Fibroblast of peridontal ligament (primary cell): ENCODE measurements around the gene KCNN3.
A peak's percentile ranks its signal among the peaks of the same experiment; 100 is the strongest.

Source experiments
- DNase-seq: peaks from one replicate; pipeline ENCODE4 v3.0.0-alpha.2; 2010; ENCODE audit errors: extremely low read depth

Gene KCNN3

DNA sequence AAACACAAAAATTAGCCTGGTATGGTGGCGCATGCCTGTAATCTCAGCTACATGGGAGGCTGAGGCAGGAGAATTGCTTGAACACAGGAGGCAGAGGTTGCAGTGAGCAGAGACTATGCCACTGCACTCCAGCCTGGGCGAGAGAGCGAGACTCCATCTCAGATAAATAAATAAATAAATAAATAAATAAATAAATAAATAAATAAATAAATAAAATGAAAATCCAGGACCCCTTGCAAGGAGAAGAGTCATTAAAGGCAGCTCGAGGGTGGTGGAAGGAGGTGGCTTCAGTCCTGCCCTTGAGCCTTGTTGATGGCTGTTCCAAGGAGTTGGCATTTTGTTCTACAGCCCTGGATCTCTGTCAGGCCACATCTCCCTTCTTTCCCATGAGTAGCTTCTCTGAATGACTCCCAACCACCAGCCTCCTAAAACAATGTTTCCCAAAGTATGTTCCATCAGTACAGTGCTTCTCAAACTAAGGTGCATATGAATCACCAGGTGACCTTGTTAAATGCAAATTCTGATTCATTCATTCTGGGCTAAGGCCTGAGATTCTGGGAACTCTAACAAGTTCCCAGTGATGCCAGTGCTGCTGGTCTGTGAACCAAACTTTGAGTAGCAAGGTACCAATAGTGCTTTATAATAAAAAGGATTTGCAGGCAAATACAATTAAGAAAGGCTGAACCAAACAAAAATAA is 99.0 kb downstream of the KCNN3 start:
- DNase-seq, result no peak

DNA sequence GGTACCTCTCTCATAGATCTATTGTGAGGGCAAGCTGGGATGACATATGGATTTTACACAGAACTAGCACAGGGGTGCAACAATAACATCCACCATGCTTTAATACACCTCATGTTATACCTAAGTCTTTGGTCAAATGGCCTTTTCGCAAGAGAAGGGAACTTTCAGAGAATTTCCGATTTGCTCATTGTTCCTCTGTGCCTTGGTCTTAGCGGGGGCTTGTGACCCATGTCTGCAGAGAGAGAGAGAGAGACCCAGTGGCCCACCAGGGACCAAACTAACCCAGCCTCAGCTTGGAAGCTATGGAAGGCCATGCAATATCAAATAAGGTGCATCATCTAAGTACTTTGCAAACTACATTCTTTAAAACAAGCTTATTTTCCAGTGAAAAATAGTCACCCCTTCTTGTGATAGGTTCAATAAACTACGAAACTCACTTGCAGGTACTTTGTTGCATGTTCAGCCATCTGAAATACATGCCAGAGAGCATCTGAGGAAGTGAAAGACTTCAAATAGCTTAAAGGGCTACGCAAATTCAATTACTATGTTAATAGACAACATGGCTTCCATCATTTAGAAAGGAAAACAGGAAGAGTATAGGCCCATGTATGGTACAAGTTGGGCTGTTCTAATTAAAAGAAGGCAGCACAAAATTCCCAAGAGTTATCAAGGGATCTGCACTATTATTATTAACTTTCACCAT is 100.7 kb downstream of the KCNN3 start:
- no peak for DNase-seq

DNA sequence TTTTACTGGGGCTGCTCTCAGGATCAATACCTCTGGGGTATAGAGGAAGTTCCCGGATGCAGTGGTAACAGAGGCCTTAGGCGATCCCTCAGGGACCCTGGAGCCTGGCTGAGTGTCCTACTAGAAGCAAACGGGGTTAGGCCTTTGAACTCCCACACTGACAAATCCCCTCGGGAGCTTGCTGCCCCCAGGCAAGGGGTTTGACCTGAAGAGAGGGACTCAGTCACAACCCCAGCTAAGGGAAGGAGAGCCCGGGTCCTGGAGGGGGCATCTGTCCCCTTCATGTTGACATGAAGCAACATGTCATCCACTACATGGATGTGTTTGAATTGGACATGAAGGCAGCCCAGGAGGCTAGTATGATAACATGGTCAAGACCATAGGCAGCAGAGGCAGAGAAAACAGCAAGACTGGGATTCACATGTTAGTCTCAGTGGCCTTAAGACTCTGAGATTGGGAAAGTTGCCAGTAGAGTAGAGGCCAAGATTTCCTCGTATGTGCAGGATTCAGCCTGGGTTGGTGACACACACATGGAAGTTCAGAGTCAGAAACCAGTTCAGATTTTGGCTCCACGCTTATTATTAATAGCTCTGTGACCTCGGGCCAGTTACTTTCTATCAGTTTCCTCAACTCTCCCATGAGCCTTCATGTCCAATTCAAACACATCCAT is 101.5 kb downstream of the KCNN3 start:
- no peak for DNase-seq

DNA sequence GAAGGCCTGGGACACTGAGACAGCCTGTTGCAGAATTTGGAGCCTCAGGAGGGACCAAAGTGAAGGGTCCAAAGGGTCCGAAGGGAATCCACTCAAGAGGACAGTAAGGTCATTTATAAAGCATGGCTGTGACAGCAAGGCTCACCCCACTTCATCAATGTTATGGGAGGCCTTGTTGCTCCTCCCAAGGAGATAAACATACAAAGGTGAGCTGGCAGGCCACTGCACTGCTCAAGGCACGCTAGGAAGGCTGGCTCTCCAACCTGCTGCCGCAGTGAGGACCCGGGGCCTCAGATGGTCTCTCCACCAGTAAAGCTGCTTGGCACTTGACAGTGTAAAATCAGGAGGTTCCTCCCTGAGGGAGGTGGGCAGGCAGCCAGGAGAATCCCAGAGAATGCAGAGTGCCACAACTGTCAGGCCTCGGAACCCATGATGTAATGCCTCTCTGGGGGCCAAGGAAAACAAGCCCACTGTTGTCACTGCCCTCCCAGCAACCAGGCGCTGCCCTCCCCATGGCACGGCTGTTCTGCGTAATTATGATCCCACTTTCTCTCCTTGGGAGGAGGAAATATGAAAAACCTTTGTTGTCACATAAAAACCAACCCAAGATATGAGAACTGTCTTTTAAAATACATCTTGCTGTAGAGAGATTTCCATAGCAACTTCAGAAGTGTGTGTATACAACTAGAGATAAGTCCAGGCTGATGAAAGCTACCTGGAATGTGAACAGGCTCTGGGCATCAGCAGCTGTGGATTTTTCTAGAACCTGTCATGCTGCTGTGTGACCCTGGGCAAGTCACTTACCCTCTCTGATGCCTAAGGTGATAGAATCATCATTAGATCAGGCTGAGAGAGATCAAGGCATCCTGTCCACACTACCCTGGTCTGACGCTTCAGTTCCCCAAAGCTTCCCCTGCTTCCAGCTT is 102.5 kb downstream of the KCNN3 start:
- peak; percentile 2 for DNase-seq

DNA sequence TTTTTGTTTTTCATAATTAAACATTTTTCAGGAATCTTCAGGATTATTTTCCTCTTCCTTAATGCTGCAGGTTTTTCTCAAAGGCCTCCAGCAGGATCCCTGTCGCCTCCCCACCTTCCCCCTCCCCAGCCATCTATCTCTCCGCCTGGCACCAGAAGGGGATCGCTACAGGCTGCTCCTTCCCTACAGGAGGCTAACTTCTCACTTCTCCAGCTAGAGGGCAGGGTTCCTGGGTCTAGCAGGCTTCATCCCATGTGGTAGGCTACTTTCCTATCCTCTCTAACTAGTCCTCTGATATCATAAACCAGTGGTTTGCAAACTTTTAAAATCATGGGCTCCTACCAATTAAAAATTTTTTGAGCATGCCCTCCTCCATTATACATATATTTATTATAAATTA is 104.1 kb downstream of the KCNN3 start:
- peak; percentile 21 for DNase-seq

DNA sequence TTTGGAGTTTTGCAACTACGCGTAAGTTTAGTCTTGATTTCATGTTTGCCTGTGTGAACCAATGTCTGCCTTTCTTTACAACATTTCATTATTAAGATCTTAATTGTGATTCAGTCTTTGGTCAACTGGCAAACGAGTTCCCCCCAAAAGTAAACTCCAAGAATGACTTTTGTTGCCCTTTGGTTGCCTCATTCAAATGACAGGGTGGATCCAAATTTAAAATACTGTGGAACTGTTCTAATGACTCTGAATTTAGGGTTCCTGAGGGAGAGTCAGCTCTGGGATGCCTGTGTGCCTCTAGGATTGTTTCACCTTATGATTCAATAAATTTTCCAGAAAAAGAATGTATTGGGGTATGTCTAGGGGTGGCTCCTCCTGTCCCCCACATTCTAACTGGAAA is 105.3 kb downstream of the KCNN3 start:
- no peak for DNase-seq

DNA sequence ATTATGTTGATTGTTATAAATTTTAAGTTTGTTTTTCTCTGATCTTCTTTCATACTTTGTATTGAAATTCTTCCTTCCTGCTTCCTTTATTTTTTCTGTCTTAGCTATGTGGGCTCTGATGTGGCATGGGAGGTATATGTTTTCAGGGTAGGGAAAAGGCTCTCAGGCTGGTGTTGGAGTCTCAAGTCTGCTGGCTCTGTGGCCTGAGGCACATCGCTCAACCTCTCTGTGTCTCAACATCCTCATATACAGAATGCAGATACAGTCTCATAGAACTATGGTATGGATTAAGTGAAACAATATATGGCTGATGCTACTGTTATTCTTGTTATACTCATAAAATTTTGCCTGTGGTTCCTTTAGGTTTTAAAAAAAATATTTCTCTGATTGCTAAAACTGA is 105.9 kb downstream of the KCNN3 start:
- DNase-seq, result no peak

DNA sequence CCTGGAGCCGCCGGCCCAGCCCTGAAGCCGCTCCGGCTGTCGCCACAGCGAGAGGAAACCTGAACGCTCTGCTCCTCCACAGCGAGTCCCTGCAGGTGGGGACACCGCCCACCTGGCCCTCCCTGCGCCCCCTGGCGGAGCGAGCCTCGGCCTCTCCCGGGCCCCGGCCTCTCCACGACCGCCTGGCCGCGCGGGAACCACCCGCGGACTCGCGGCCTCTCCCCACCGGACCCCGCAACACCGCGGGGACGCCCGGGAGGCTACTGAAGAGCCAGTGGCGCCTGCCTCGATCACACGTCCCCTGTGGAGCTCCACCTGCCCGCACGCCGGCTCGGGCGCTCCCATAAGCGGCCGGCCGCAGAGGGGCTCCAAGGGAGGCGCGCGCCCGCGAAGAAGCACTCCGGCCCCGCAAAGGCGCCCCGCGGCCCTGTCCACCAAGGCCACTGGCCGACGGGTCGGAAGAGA is 109.6 kb downstream of the KCNN3 start:
- DNase-seq, result no peak

DNA sequence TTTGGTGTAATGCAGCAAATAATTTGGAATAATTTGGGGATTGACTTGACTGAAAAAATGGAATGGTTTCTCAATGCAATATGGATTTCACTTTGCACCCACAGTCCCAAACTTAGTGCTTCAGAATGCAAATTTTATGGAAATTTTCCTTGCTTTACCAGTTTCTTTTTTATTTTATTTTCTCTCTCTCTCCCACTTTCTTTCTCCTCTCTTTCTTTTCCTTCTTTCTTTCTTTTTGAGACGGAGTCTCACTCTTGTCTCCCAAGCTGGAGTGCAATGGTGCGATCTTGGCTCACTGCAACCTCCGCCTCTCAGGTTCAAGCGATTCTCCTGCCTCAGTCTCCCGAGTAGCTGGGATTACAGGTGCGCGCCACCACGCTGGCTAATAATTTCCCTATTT is 110.3 kb downstream of the KCNN3 start:
- DNase-seq, result no peak

DNA sequence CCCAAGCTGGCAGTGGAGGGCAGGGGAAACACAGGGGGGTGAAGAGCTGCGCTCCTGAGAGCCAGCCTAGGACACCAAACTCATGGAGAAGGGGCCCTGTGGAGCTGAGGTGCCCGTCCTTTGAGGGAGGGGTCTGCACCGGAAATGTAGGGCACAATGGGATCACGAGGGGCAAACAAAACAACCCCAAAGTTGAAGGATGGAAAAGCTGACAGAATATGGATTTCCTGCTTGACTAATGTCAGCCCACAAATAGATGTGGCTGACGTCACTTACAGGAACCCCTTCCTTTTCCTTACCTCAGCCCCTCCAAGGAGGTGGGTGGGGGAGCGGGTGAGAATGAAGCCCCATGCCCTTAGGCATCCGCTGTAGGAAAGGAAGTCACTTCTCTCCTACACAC is 110.9 kb downstream of the KCNN3 start:
- DNase-seq, result no peak

DNA sequence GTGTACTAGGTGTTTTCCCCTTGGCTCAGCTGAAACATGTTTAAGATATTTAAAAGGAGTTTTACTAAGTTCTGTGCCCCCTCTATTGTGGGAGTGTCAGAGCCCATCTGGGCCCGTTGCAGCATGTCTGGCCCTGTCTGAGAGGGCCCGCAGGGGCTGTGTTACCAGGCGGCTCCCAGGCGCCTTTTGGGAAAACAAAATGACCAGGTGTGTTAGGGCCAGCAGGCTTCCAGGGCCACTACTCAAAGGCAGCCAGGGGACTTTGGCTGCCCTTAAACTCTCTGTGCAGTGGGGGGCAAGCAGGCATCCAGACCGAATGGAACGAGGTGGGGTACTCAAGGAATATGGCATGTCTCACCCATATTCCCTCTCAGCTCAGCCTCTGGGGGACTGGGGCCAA is 111.7 kb downstream of the KCNN3 start:
- no peak for DNase-seq

DNA sequence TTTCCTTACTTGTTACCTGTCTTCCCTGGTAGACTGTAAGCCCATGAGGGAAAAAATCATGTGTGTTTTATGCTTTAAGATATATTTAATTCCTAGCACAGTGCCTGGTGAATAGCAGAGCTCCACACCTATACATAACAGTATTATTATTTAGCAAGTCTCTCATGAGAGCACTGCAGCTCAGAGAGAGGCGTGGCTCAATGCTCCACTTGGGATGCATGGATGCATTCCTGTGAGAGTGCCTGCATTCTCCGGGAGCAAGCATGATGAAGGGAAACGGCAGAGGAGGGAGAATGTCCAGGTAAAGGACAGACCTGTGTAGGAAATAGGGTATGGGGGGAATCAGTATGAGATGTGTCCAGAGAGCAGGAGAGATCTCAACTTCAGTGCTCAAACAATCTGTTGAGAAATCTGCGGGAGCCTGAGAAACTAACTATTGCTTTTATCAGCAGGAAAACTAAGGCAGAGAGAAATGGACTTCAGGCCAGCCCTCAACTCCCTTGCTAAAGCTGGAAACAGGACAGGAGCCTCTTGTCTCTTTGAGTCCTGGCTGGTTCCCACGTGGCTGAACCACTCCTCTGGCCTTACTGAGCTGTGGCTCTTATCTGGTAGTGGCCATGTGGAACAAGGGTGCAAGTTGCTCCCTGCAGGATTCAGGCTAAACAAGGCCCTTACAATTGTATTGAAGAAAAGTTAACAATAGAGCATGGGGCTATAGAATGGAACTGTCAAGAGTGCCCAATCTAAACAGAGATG is 113.1 kb downstream of the KCNN3 start:
- DNase-seq, result no peak

DNA sequence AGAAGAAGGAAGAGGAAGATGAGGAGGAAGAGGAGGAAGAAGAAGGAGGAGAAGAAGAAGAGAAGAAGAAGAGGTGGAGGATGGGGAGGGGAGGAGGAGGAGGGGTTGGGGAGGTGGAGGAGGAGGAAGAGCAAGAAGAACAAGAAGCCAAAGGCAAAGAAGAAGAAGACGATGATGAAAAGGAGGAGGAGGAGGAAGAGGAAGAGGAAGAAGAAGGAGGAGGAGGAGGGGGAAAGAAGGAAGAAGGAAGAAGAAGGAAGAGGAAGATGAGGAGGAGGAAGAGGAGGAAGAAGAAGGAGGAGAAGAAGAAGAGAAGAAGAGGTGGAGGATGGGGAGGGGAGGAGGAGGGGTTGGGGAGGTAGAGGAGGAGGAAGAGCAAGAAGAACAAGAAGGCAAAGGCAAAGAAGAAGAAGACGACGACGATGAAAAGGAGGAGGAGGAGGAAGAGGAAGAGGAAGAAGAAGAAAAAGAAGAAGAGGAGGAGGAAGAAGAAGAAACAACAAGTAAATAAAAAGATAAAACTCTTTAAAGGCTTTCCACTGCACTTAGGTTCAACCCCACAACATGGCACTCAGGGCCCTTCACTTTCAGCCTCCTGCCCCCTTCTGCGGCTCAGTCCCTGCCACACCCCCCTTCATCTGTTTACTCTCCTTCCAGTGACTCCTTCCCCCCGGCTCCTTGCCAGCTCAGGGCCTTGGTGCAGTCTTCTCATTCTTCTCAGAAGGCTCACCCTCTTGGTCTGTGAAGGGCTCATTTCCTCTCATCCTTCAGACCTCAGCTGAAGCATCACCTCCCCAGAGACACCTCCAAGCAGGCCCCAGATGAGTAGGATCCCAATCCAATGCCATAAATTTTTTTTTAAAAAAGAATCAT is 114.0 kb downstream of the KCNN3 start:
- DNase-seq, result no peak

DNA sequence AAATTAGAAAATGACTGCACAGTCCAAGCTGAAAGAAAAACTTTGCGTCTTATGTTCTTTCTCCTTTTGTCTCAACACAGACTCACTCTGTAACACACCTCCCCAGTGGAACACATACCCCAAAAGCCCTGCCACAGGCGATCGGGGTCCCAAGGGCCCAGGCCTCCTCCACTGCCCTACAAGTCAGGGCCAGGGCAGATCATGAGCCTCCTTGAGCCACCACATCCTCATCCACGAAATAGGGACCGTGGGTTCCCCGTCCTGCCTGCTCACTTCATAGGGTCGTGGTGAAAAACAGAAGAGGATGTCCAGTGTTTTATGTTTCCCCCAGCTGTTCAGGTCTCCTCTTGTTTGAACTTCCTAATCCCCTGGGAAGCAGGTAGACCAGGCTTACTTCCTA is 116.7 kb downstream of the KCNN3 start:
- DNase-seq, result no peak

DNA sequence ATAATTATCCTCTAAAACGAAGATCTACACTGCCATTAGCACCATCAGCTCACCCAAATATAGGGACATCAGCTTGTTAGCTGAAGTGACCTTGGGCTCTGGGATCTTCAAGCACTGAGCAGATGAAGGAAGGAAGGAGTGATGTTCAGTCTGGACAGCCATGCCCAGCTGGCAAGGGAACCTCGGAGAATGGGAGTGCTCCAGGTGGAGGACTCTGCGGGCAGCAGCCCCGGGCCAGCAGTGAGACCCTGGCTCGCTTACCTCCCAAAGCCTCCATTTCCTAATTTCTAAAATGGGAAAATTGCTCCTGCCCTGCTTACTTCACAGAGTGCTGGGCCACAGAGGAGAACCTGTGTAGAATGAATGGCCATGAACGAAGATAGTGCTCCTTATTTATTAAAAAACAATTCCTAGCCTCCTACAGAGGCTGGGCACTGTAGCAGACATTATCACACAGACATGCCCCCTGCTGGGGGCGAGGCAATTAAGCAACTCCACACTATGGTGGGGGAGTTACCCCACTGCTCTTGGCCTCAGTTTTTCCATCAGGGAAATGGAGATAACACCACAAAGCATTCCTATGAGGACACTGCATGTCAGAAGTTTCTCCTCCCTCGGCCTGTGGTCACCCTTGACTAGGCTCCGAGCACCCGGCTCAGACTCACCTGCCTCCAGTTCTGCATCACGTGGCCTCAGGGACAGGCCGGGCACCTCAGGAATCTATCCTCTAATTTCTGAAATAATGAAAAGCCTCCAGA is 117.6 kb downstream of the KCNN3 start:
- DNase-seq, result no peak

DNA sequence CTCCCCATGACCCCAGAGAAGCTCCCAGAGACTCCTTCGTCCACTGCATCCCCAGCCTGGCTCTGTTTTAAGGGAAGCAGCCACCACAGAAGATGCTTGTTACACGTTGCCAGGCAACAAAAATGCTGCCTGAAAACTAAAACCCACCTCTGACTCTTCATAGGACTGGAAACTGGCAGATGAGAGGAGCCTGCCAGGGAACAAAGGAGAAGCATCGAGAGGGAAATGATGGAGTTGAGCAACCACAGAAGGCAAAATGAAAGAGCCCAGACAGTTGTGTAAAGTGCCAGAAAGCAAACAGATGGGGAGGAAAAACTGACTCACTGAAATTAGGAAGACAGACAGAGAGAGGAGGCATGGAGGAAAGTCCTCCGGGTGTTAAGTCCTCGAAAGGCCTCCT is 118.4 kb downstream of the KCNN3 start:
- DNase-seq, result peak; percentile 46

DNA sequence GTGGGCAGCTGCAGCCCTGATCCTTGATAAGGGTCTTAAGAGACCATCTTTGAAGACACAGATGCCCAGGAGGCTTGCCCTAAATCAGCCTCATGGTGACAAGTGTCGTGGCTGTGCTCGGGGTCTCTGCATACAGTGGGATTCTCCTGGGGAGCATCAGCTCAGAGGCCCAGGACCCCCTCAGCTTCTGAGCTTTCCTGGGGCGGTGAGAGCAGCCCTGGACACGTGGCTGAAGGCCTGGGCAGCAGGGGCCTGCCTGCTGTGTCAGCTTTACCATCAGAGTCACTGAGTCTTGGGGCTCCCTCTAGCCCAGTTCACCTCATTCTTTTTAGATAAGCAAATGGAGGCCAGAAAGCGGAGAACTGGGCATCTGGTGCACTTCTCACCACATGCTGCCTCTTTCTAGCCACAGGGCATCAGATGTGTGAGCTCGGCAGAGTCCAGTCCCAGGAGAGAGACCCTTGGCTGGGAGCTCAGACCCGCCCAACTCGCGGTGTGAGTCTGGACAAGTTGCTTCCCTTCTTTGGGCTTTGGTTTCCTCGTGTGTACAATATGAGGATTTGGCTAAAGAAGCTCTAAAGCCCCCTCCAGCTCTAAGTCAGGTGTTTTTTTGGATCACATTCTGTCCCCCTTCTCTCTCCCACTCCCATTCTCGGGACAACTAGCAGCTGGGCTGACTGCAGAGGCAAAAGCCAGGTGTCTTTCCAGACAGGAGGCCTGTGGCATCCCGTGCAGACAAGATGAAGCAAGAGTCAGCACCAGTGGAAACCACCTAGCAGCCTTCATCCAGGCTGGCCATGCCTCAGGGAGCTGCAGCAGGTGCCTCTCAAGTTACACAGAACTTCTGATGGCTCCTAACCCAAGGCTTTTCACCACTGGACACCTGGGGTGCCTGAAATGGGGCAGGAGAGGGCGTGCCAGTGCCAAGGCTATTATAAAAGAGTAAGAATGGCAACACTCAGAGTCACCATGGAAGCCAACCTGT is 119.1 kb downstream of the KCNN3 start:
- DNase-seq, result no peak

DNA sequence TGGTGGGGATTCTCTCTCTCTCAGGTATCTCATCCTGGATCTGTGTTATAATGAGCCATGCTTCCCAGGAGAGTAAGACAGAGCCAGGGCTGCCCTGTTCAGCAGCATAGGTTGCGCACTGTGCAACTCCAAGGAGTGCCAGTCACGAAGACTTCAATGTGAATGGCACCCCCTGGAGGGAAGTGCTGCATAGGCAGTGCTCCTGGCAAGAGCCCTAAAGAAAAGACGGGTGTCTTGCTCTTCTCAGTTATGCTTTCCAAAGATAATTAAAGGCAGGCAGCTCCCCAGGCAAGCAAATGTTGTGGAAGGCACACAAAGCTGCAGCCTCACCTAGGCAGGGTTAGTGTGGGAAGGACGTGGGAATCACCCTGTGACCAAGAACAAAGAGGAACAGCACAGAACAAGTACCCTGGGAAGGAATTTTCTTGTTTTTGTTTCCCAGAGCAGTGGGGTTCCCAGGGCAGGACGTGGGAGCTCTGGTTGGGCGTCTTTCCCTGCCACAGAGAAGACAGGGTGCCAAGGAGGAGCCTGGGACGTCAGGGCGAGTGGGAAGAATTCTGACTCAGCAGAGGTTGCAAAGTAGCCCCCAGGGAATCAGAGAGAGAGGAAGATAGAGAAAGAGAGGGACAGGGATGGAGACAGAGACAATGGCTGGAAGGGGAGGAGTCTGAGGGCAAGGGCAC is 120.9 kb downstream of the KCNN3 start:
- DNase-seq, result no peak
